ENCODE measurements around the gene OCEL1.

OCEL1 gene

DNA sequence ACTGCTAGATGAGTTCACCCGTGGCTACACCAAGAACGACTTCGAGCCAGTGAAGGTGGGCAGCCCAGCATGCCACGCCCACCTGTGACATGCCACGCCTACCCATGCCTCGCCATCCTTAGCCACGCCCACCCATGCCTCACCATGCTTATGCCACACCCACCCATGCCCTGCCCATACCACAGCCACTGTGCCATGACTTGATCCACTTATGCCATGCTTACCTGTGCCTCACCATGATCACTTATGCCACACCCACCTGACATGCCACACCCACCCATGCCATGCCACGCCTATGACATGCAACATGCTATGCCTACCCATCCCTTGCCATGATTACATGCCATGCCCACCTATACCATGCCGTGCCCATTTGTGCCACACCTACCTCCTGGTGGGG lies 23.8 kb upstream of the OCEL1 start:
- Histone ChIP-seq H3K27me3 (ENCODE audit: control insufficient read depth, insufficient read depth, low read length) (no peaks in the 10 kb centered on the region), H3K9ac (no peak overlapping the region), H3K79me2 (no peaks in the 10 kb centered on the region), H3K27ac (no peak overlapping the region), H3K4me3 (ENCODE audit: low read depth, low read length) (no peak overlapping the region), H3K9me3 (ENCODE audit: control insufficient read depth, low read length) (no peaks in the 10 kb centered on the region), H3K4me1 (no peaks in the 10 kb centered on the region), H3K4me2 (ENCODE audit: low read length) (no peak overlapping the region), H3K36me3 (ENCODE audit: control insufficient read depth, insufficient read depth, low read length) (no peaks in the 10 kb centered on the region), H2AFZ (no peak overlapping the region)
- TF ChIP-seq, protein P1, sequence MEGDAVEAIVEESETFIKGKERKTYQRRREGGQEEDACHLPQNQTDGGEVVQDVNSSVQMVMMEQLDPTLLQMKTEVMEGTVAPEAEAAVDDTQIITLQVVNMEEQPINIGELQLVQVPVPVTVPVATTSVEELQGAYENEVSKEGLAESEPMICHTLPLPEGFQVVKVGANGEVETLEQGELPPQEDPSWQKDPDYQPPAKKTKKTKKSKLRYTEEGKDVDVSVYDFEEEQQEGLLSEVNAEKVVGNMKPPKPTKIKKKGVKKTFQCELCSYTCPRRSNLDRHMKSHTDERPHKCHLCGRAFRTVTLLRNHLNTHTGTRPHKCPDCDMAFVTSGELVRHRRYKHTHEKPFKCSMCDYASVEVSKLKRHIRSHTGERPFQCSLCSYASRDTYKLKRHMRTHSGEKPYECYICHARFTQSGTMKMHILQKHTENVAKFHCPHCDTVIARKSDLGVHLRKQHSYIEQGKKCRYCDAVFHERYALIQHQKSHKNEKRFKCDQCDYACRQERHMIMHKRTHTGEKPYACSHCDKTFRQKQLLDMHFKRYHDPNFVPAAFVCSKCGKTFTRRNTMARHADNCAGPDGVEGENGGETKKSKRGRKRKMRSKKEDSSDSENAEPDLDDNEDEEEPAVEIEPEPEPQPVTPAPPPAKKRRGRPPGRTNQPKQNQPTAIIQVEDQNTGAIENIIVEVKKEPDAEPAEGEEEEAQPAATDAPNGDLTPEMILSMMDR (IDR thresholded peaks at IDR 0.05), result no peak

DNA sequence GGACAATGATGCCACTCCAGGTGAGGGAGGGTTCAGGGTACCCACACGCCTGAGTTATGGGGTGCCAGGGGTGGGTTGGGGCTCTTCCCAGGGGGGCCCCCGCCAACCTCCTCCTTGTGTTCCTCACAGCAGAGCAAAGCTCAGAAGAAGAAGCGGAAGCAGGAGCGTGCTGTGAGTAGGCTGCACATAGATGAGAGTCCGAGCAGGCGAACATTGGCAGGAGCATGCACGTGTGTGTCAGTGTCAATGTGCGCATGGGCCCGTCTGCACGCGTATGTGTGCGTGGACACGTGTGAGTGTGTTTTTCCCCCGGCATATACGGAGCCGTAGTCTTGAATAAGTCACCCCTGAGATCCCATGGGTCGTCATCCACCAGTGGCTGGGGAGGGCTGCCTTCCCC lies 23.3 kb upstream of the OCEL1 start:
- Histone ChIP-seq H3K27ac (no peak overlapping the region), H3K9ac (no peak overlapping the region), H3K27me3 (ENCODE audit: control insufficient read depth, insufficient read depth, low read length) (no peaks in the 10 kb centered on the region), H3K4me1 (no peaks in the 10 kb centered on the region), H3K4me3 (ENCODE audit: low read depth, low read length) (no peak overlapping the region), H3K9me3 (ENCODE audit: control insufficient read depth, low read length) (no peaks in the 10 kb centered on the region), H3K4me2 (ENCODE audit: low read length) (no peak overlapping the region), H3K79me2 (no peaks in the 10 kb centered on the region), H3K36me3 (ENCODE audit: control insufficient read depth, insufficient read depth, low read length) (no peaks in the 10 kb centered on the region), H2AFZ (no peak overlapping the region)
- TF ChIP-seq, protein P1 (IDR thresholded peaks at IDR 0.05), result no peak

DNA sequence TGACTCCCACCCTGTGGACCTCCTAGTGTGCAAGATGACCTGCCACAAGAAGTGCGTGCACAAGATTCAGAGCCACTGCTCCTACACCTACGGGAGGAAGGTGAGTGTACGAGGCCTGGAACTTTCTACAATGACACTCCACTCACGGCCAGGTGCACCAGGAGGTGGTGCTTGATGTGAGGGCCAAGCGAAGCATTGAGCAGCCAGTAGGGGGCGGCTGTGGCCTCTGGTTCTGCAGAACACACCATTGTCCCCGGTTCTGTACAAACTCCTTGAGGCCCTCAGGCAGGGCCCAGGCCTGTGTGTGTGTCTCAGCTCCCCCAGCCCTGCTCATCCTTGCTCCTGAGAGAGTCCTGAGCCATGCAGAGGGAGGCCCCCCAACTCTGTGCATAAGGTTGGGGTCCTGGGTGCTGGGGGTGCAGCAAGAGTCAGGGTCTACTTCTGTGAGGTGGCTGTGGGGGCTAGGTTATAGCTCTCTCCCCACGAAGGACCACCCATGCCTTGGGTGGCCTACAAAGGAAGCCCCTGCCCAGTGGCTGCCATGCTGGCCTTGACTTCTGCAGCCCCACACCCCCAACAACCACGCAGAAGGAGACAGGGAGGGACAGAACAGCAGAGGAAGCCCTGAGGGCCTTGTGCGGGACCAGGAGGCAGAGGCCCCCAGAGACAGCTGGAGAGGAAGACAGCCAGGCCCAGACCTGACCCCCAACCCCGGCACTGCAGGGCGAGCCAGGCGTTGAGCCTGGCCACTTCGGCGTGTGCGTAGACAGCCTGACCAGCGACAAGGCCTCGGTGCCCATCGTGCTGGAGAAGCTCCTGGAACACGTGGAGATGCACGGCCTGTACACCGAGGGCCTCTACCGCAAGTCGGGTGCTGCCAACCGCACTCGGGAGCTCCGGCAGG lies 20.5 kb upstream of the OCEL1 start:
- TF ChIP-seq, protein P1 (IDR thresholded peaks at IDR 0.05), result peak; percentile 74
- H3K9ac ChIP-seq, result no peak overlapping the region
- no peaks in the 10 kb centered on the region for H3K9me3 ChIP-seq (ENCODE audit: control insufficient read depth, low read length)
- no peak overlapping the region for H3K4me3 ChIP-seq (ENCODE audit: low read depth, low read length)
- no peaks in the 10 kb centered on the region for H3K4me1 ChIP-seq
- H3K36me3 ChIP-seq (ENCODE audit: control insufficient read depth, insufficient read depth, low read length), result no peaks in the 10 kb centered on the region
- no peaks in the 10 kb centered on the region for H3K27me3 ChIP-seq (ENCODE audit: control insufficient read depth, insufficient read depth, low read length)
- H3K27ac ChIP-seq, result no peak overlapping the region
- H2AFZ ChIP-seq, result no peak overlapping the region
- H3K4me2 ChIP-seq (ENCODE audit: low read length), result no peak overlapping the region
- no peaks in the 10 kb centered on the region for H3K79me2 ChIP-seq

DNA sequence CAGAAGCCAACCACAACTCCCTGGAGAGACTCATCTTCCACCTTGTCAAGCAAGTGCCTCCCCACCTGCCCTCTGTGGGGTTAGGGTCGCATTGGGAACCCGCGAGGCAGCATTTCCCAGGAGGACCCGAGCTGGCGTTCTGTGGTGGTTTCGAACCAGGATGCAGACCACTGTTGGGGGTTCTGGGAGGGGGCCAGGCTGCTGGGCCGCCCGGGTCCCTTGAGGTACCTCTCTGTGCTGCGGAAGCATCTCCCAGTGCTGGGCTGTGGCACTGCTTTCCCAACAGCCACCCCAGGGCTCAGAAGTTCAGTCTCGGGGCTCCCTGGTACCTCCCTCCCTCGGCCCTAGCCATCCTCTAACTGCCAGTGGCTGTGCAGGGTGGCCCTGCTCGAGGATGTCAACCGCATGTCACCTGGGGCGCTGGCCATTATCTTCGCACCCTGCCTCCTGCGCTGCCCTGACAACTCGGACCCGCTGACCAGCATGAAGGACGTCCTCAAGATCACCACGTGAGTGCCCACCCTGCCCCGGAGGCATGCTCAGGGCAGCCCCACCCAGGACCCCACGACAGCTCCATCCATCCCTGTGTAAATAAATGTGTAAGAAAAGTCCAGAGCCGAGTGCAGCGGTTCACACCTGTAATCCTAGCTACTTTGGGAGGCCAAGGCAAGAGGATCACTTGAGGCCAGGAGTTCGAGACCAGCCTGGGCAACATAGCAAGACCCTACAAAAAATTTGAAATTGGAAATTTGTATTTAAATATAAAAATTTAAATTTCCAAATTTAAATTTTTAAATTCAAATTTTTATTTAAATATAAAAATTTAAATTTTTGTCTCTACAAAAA lies 19.1 kb upstream of the OCEL1 start:
- TF ChIP-seq, protein P1 (IDR thresholded peaks at IDR 0.05), result no peak
- no peak overlapping the region for H3K4me3 ChIP-seq (ENCODE audit: low read depth, low read length)
- H3K4me2 ChIP-seq (ENCODE audit: low read length), result no peak overlapping the region
- no peaks in the 10 kb centered on the region for H3K9me3 ChIP-seq (ENCODE audit: control insufficient read depth, low read length)
- H3K36me3 ChIP-seq (ENCODE audit: control insufficient read depth, insufficient read depth, low read length), result no peaks in the 10 kb centered on the region
- H3K4me1 ChIP-seq, result no peaks in the 10 kb centered on the region
- H2AFZ ChIP-seq, result no peak overlapping the region
- H3K79me2 ChIP-seq, result no peaks in the 10 kb centered on the region
- no peaks in the 10 kb centered on the region for H3K27me3 ChIP-seq (ENCODE audit: control insufficient read depth, insufficient read depth, low read length)
- H3K9ac ChIP-seq, result no peak overlapping the region
- H3K27ac ChIP-seq, result no peak overlapping the region

Measured in parathyroid adenoma (tissue), 2 donors.